DND-41 (cell line): ENCODE results near the gene APPL2.

Experiments
- EZH2 ChIP-seq: IDR thresholded peaks from 3 replicates; pipeline ENCODE4 v1.6.1; 2012; ENCODE audit warnings: borderline replicate concordance, low read depth, mild to moderate bottlenecking, moderate library complexity, low read length, inconsistent platforms; ENCODE audit not compliant: severe bottlenecking
- TF ChIP-seq, protein P1 (sequence below): IDR thresholded peaks from 2 replicates; pipeline ENCODE4 v1.5.1; 2012; ENCODE audit warnings: borderline replicate concordance, low read length, moderate library complexity, mild to moderate bottlenecking; ENCODE audit not compliant: poor library complexity, severe bottlenecking; ENCODE audit errors: extremely low read depth

GRCh38 chr12:105267711-105268110 lies 31.7 kb upstream of the APPL2 start:
- TF ChIP-seq EZH2 = no peak
- TF ChIP-seq, protein P1, sequence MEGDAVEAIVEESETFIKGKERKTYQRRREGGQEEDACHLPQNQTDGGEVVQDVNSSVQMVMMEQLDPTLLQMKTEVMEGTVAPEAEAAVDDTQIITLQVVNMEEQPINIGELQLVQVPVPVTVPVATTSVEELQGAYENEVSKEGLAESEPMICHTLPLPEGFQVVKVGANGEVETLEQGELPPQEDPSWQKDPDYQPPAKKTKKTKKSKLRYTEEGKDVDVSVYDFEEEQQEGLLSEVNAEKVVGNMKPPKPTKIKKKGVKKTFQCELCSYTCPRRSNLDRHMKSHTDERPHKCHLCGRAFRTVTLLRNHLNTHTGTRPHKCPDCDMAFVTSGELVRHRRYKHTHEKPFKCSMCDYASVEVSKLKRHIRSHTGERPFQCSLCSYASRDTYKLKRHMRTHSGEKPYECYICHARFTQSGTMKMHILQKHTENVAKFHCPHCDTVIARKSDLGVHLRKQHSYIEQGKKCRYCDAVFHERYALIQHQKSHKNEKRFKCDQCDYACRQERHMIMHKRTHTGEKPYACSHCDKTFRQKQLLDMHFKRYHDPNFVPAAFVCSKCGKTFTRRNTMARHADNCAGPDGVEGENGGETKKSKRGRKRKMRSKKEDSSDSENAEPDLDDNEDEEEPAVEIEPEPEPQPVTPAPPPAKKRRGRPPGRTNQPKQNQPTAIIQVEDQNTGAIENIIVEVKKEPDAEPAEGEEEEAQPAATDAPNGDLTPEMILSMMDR = no peak
